NCI-H2196 (cell line): ENCODE data around the gene NCR2.
"Not testable (repeated sequence)": the region's sequence is repeated elsewhere in the genome, so short reads cannot be mapped to it uniquely, and the experiment has no call there.

ENCODE experiments used
- DNase-seq: peaks from one replicate; lab custom pipeline; 2025; ENCODE audit not compliant: unreplicated experiment; lab: John Stamatoyannopoulos, UW

Gene NCR2

DNA sequence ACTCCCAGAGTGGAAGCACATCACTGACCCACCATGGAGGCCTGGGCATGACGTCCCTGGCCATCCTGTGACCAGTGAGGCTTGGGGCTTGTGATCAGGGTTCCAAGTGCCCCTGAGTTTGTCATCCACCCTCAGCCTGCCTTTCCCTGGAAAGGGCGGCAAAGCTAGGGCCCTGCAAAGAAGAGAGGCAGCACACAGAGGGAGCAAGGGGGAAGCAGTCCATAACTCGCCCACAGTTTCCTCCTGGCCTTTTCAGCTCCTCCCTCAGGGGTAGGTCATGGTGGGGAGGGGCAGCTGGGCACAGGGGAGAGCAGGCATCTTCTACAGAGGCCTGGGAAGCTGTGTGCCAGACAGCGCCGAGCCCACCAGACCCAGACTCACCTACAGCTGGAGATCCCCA is at the start of gene NCR2:
NCR2 (plus strand) TSS at position 313 of the 400 bp plus-strand sequence. CDS start 269 bp downstream, outside the sequence.
- no peak for DNase-seq

- no peak for DNase-seq
These were observed 48.7 kb upstream of the NCR2 start, which contains the start of gene TREM1 for GRCh38 chr6:41286544-41287346. Gene TREM1, minus strand, starts transcription at chr6:41286682. Its CDS starts 27 bp downstream, at chr6:41286655.

DNA sequence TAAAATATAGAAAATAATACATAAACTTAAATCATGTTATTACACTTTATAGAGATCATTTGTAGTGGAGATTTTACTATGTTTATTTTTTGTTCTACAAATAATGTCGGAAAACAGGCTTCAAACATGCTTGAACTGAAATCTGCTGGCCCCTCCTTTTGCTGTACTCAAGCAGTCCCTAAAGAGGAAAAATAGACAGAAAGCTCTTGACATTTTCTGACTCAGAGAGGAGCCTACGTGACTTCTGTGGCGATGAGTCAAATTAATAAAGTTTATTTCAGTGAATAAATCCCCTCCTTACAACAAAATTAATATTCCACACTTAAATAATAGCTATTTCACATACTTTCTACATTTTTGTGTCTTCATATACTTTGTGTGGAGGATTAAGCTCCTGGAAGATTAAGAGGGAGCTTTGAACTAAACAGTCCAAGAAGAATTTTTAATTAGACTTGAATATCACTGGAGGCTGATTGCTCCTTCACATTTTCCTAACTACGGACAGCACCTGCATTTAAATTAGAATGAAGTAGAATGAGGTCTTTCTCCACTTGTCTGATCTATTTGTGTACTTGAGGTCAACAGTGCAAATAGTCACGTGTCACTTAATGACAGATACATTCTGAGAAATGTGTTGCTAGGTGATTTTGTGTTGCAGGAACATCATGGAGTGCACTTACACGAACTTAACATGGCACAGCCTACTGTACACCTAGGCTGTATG is 47.2 kb upstream of the NCR2 start:
- DNase-seq = peak; percentile 88

GRCh38 chr6:41288754-41289129 is 46.7 kb upstream of the NCR2 start:
- no peak for DNase-seq

DNA sequence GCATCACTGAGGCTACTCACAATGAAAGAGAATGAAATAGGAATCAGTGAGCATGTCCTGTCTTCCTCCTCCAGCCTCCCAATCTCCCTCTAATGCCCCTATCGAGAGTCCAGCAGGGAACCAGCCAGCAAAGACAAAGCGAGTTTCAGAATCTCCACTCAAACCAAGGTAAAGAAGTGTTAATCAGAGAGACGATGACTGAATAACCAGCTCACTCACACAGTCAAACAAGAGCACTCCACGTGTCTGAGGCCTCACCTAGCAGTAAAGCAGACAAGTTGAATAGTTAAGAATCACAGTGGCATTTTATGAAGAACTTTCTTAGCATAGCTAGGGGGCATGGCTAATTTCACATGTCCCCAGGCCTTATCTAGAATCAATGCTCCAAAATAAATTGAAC is 45.6 kb upstream of the NCR2 start:
- DNase-seq = no peak

GRCh38 chr6:41291717-41292116 is 43.7 kb upstream of the NCR2 start:
- no peak for DNase-seq

DNA sequence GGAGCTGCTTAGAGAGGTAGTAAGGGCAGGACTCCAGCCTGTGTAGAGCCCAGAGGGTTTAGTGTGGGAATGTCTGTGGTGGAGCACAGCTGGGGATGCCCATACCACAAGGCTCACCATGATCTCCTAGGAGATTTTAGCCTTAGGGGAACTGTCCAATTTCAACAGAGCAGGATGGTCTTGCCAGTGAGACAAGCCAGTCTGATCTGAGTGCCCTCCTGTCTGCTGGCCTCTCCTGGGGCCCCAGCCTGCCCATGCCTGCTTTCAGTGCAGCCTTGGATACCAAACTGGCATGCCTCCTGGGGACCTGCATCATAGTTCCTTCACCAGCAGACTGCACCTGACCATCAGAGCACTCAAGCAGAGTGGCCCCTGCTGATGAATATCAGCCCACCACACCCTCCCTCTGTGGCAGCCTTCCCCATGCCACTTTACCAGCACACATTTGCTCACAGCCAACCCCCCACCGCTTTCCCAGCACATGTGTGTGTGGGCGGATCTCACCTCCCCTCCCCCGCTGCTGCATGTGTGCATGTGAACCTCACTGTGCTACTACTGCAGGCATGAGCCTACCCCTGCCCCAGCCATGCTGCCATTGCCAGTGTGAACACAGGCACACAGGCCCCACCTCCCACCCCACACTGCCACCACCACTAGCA is 41.1 kb upstream of the NCR2 start:
- DNase-seq = no peak

- not testable (repeated sequence) for DNase-seq
These were observed 38.2 kb upstream of the NCR2 start for GRCh38 chr6:41297248-41297647.

DNA sequence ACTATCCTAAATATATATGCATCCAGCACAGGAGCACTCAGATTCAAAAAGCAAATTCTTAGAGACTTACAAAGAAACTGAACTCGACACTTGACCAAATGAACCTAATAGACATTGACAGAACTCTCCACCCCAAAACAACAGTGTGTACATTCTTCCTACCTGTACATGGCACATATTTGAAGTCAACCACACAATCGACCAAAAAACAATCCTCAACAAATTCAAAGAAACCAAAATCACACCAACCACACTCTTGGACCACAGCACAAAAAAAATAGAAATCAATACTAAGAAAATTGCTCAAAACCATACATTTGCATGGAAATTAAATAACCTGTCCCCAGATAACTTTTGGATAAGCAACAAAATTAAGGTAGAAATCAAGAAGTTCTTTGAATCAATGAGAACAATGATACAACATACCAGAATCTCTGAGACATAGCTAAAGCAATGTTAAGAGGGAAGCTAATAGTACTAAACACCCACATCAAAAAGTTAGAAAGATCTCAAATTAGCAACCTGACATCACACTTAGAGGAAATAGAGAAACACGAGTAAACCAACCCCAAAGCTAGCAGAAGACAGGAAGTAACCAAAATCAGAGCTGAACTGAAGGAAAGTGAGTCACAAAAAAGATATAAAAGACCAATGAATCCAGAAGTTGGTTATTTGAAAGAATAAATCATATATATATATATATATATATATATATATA is 36.5 kb upstream of the NCR2 start:
- DNase-seq = no peak

GRCh38 chr6:41302638-41303037 is 32.8 kb upstream of the NCR2 start:
- DNase-seq = no peak

DNA sequence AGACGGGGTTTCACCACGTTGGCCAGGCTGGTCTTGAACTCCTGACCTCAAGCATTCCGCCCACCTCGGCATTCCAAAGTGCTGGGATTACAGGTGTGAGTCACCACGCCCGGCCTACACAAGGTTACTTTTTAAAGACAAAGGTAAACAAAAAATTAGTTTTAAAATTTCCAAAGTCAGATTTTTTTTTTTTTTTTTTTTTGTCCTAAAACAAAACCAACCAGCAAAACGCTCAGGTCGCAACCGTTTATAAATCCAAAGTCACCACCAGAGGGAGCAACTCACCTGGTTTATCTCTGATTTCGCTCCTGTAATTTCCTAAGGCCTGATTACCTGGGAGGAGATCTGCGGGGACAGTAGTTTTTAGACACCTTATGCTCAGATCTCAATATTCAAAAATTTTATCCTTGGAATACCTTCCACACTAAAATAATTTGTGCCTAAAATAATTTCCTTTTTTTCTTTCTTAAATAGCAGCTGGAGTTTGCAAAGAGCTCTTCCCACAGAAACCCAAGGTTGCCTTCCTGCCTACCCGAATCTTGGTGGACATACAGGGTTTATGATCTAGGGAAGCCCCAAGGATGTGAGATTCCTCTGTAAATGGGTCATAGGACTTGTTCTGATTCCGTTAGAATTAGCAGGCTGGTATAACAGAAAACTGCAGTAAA is 29.1 kb upstream of the NCR2 start:
- peak; percentile 81 for DNase-seq

- no peak for DNase-seq
These were observed 20.2 kb upstream of the NCR2 start for GRCh38 chr6:41315203-41315602.

DNA sequence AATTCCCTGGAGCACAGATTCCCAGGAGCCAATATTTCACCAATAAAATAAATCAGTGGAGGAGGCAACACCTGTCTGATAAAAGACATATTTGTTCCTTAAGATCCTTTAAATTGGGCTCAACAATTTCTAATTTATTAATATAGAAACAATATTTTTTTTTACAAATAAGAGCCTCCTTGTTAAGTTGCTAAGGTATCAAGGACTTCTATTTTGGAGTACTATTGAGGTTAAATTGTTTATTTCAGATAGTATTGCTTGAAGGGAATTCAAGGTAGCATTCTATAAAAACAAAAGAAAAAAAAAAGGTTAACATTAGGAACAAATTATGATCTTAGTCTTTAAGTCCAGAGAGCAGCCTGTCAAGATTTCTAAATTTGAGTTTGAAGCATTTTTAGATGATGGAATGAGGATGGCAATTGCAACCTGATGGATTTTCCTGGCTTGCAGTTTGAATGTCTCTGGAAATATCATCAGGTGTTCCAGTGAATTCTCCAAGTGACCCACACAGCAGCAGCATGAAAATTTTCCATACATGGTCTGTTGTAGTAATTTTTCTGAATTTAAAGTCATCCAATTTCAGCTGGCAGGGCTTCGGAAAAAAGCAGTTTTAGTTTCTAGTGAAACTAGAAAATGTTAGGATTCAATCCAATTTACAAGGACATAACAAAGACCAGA is 19.3 kb upstream of the NCR2 start:
- no peak for DNase-seq

DNA sequence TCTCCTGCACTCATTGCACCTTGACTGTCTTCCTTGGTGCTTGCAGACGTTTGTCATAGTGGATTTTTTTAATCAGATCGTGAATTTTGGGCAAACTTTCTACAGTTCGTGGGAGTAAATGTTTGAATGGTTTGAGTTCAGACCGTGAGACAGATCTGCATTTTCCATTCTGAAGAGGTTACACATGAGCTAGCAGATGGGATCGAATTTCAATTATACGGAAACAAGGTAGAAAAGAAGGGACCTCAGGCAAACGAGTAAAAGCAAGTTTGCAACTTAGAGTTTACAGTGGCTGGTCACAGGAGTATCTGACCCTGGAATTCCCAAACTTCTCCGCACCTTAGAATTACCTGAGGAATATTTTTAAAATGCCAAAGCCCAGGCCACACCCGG is 17.2 kb upstream of the NCR2 start:
- peak; percentile 25 for DNase-seq

GRCh38 chr6:41318654-41319565 is 16.5 kb upstream of the NCR2 start:
- DNase-seq = peak; percentile 93

DNA sequence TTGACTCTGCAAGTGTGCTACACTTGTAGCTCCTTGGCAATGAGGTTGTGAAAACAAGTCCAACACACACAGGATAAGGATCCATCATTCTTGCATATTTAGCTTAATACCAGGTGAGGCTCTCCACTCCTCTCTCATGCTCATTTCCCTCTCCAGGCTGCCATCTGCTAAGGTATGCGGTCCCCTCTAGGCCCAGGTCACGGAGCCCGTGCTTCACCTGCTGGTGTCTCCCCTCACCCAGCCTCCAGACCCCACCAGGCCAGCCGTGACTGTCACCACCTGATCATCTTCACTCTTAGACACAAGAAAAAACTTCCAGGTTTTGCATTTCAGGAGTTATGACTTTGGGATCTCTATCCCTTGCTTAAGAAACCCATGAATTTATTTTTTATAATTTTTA is 14.2 kb upstream of the NCR2 start:
- no peak for DNase-seq

GRCh38 chr6:41325446-41326066 is 9.9 kb upstream of the NCR2 start:
- no peak for DNase-seq

DNA sequence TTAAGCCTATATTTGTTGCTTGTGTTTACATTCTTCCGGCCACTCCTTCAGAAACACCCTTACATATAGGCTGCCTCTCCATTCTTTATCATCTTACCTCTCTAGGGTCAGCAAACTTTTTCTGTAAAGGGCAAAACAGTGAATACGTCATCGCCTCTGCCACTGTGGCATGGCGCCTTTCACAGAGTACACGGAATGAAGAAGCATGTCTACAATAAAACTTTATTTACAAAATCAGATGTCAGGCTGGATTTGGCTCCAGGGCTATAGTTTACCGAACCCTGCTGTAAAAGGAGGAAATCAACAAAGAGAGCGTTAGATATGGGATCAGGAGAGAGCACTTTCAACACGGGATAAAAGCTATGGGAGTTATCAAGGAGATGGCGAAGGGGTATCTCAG is 9.3 kb upstream of the NCR2 start:
- no peak for DNase-seq

DNA sequence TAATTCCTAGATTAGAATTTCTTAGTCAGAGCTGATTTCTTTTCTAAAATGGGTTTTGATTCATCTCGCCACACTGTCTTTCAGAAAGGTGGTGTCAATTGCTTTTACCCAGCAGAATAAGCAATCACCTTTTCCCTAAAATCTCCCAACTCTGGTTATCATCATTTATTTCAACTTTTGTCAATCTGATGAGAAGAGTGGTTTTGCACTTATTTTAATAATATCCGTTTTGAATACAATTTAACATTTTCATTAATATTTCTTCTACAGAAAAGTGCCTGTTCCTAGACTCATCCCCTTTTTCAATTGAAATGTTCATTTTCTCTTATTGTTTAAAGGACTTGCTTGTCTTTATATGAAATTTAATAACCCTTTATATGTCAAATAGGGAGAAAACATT is 8.2 kb upstream of the NCR2 start:
- no peak for DNase-seq
